HEK293 (cell line): Measurements from ENCODE around the gene THSD4.

ENCODE experiments used
- CTCF ChIP-seq: fragments of 450-650 bp; formaldehyde crosslinking; IDR thresholded peaks from 2 replicates; pipeline ENCODE4 v1.5.1; 2016; ENCODE audit warnings: missing biosample characterization, missing genetic modification characterization
- EGR2 ChIP-seq: fragments of 450-650 bp; formaldehyde crosslinking; IDR thresholded peaks from 2 replicates; pipeline ENCODE4 v1.5.1; 2016; ENCODE audit warnings: low read depth, missing biosample characterization, missing genetic modification characterization
- FEZF1 ChIP-seq: fragments of 450-650 bp; formaldehyde crosslinking; IDR thresholded peaks from 2 replicates; pipeline ENCODE4 v1.5.1; 2016; ENCODE audit warnings: missing biosample characterization, missing genetic modification characterization
- PATZ1 ChIP-seq: fragments of 450-650 bp; formaldehyde crosslinking; IDR thresholded peaks from 2 replicates; pipeline ENCODE4 v1.5.1; 2016; ENCODE audit warnings: missing biosample characterization, missing genetic modification characterization
- WT1 ChIP-seq: fragments of 450-650 bp; formaldehyde crosslinking; IDR thresholded peaks from 2 replicates; pipeline ENCODE4 v1.5.1; 2016; ENCODE audit warnings: missing biosample characterization, missing genetic modification characterization
- ZBTB1 ChIP-seq: fragments of 450-650 bp; formaldehyde crosslinking; IDR thresholded peaks from 2 replicates; pipeline ENCODE4 v1.5.1; 2016; ENCODE audit warnings: missing biosample characterization, missing genetic modification characterization
- ZBTB17 ChIP-seq: fragments of 450-650 bp; formaldehyde crosslinking; IDR thresholded peaks from 2 replicates; pipeline ENCODE4 v1.5.1; 2016; ENCODE audit warnings: missing biosample characterization, missing genetic modification characterization
- ZBTB8A ChIP-seq: fragments of 450-650 bp; formaldehyde crosslinking; IDR thresholded peaks from 2 replicates; pipeline ENCODE4 v1.5.1; 2016; ENCODE audit warnings: missing biosample characterization, missing genetic modification characterization
- ZIC2 ChIP-seq: fragments of 450-650 bp; formaldehyde crosslinking; IDR thresholded peaks from 2 replicates; pipeline ENCODE4 v1.5.1; 2016; ENCODE audit warnings: missing biosample characterization, missing genetic modification characterization
- ZNF112 ChIP-seq: fragments of 450-650 bp; formaldehyde crosslinking; IDR thresholded peaks from 2 replicates; pipeline ENCODE4 v1.5.0; 2017; ENCODE audit warnings: missing biosample characterization, missing genetic modification characterization
- ZNF138 ChIP-seq: fragments of 450-650 bp; formaldehyde crosslinking; IDR thresholded peaks from 2 replicates; pipeline ENCODE4 v1.5.1; 2016; ENCODE audit warnings: missing biosample characterization, missing genetic modification characterization, borderline replicate concordance
- ZNF169 ChIP-seq: fragments of 450-650 bp; formaldehyde crosslinking; IDR thresholded peaks from 2 replicates; pipeline ENCODE4 v1.5.1; 2016; ENCODE audit warnings: missing biosample characterization, missing genetic modification characterization
- ZNF239 ChIP-seq: fragments of 450-650 bp; formaldehyde crosslinking; IDR thresholded peaks from 2 replicates; pipeline ENCODE4 v1.5.1; 2016; ENCODE audit warnings: missing biosample characterization, missing genetic modification characterization
- ZNF335 ChIP-seq: fragments of 450-650 bp; formaldehyde crosslinking; conservative IDR thresholded peaks from 2 replicates; pipeline ENCODE4 v1.5.1; 2016; ENCODE audit warnings: missing biosample characterization, missing genetic modification characterization
- ZNF366 ChIP-seq: fragments of 450-650 bp; formaldehyde crosslinking; conservative IDR thresholded peaks from 2 replicates; pipeline ENCODE4 v1.5.1; 2016; ENCODE audit warnings: missing biosample characterization, missing genetic modification characterization
- ZNF561 ChIP-seq: fragments of 450-650 bp; IDR thresholded peaks from 2 replicates; pipeline ENCODE4 v1.5.1; 2018; ENCODE audit warnings: missing biosample characterization, missing genetic modification characterization, borderline replicate concordance
- ZNF624 ChIP-seq: fragments of 450-650 bp; formaldehyde crosslinking; IDR thresholded peaks from 2 replicates; pipeline ENCODE4 v1.5.1; 2017; ENCODE audit warnings: missing biosample characterization, missing genetic modification characterization
- TF ChIP-seq, protein P1 (sequence below): fragments of 450-650 bp; formaldehyde crosslinking; IDR thresholded peaks from 2 replicates; pipeline ENCODE4 v1.5.1; 2016; ENCODE audit warnings: missing biosample characterization, missing genetic modification characterization
- TF ChIP-seq, protein P2 (sequence below): fragments of 450-650 bp; formaldehyde crosslinking; IDR thresholded peaks from 2 replicates; pipeline ENCODE4; 2016; ENCODE audit warnings: missing biosample characterization, missing genetic modification characterization
- TF ChIP-seq, protein P3 (sequence below): fragments of 450-650 bp; formaldehyde crosslinking; IDR thresholded peaks from 2 replicates; pipeline ENCODE4 v1.5.1; 2016; ENCODE audit warnings: missing biosample characterization, missing genetic modification characterization
- TF ChIP-seq, protein P4 (sequence below): fragments of 450-650 bp; formaldehyde crosslinking; IDR thresholded peaks from 2 replicates; pipeline ENCODE4 v1.5.1; 2017; ENCODE audit warnings: missing biosample characterization, missing genetic modification characterization

THSD4 gene

GRCh38 chr15:71455107-71455506 lies 339.8 kb downstream of the THSD4 start (continued):
- TF ChIP-seq ZNF112 = no peak
- TF ChIP-seq, protein P1, sequence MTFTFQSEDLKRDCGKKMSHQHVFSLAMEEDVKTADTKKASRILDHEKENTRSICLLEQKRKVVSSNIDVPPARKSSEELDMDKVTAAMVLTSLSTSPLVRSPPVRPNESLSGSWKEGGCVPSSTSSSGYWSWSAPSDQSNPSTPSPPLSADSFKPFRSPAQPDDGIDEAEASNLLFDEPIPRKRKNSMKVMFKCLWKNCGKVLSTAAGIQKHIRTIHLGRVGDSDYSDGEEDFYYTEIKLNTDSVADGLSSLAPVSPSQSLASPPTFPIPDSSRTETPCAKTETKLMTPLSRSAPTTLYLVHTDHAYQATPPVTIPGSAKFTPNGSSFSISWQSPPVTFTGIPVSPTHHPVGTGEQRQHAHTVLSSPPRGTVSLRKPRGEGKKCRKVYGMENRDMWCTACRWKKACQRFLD (tag by site-specific recombination) = no peak
- no peak for TF ChIP-seq ZIC2 (tag by site-specific recombination)
- TF ChIP-seq ZNF624 (tag by site-specific recombination) = no peak
- no peak for TF ChIP-seq ZNF138 (tag by site-specific recombination)
- TF ChIP-seq ZNF561 (tag by site-specific recombination) = no peak
- peak; percentile 39; the same call in 1 of the 2 replicates for TF ChIP-seq PATZ1 (tag by site-specific recombination)
- TF ChIP-seq ZNF335 (tag by site-specific recombination) = peak; percentile 61
- TF ChIP-seq ZBTB1 (tag by site-specific recombination) = no peak
- peak; percentile 55; the same call in 1 of the 2 replicates for TF ChIP-seq ZBTB17 (tag by site-specific recombination)
- TF ChIP-seq ZNF169 (tag by site-specific recombination) = no peak
- no peak for TF ChIP-seq WT1 (tag by site-specific recombination)
- TF ChIP-seq, protein P2, sequence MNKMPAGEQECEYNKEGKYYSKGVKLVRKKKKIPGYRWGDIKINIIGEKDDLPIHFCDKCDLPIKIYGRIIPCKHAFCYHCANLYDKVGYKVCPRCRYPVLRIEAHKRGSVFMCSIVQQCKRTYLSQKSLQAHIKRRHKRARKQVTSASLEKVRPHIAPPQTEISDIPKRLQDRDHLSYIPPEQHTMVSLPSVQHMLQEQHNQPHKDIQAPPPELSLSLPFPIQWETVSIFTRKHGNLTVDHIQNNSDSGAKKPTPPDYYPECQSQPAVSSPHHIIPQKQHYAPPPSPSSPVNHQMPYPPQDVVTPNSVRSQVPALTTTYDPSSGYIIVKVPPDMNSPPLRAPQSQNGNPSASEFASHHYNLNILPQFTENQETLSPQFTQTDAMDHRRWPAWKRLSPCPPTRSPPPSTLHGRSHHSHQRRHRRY = no peak
- no peak for TF ChIP-seq EGR2 (tag by site-specific recombination)
- TF ChIP-seq FEZF1 (tag by site-specific recombination) = peak; percentile 32; the same call in 1 of the 2 replicates
- TF ChIP-seq ZNF239 (tag by site-specific recombination) = no peak
- TF ChIP-seq CTCF (tag by site-specific recombination) = no peak
- TF ChIP-seq, protein P3, sequence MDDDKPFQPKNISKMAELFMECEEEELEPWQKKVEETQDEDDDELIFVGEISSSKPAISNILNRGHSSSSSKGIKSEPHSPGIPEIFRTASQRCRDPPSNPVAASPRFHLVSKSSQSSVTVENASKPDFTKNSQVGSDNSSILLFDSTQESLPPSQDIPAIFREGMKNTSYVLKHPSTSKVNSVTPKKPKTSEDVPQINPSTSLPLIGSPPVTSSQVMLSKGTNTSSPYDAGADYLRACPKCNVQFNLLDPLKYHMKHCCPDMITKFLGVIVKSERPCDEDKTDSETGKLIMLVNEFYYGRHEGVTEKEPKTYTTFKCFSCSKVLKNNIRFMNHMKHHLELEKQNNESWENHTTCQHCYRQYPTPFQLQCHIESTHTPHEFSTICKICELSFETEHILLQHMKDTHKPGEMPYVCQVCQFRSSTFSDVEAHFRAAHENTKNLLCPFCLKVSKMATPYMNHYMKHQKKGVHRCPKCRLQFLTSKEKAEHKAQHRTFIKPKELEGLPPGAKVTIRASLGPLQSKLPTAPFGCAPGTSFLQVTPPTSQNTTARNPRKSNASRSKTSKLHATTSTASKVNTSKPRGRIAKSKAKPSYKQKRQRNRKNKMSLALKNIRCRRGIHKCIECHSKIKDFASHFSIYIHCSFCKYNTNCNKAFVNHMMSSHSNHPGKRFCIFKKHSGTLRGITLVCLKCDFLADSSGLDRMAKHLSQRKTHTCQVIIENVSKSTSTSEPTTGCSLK = no peak
- TF ChIP-seq ZBTB8A = no peak
- TF ChIP-seq, protein P4, sequence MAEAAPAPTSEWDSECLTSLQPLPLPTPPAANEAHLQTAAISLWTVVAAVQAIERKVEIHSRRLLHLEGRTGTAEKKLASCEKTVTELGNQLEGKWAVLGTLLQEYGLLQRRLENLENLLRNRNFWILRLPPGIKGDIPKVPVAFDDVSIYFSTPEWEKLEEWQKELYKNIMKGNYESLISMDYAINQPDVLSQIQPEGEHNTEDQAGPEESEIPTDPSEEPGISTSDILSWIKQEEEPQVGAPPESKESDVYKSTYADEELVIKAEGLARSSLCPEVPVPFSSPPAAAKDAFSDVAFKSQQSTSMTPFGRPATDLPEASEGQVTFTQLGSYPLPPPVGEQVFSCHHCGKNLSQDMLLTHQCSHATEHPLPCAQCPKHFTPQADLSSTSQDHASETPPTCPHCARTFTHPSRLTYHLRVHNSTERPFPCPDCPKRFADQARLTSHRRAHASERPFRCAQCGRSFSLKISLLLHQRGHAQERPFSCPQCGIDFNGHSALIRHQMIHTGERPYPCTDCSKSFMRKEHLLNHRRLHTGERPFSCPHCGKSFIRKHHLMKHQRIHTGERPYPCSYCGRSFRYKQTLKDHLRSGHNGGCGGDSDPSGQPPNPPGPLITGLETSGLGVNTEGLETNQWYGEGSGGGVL = peak; percentile 23; the same call in 1 of the 2 replicates
- peak; percentile 57 for TF ChIP-seq ZNF366 (tag by site-specific recombination)
